K562 (cell line): ENCODE measurements around the gene CBLC. TPM values are rescaled to one million over a fixed set of nuclear protein-coding genes. Genes with fewer than 3 reads are reported as not detected.
A peak's percentile ranks its signal among the peaks of the same experiment; 100 is the strongest.

Experiments used
- COPS2 ChIP-seq: fragments of 450-650 bp; conservative IDR thresholded peaks from 2 replicates; pipeline ENCODE4 v1.6.1; 2016; ENCODE audit warnings: mild to moderate bottlenecking, moderate library complexity
- ETS2 ChIP-seq: IDR thresholded peaks from 2 replicates; pipeline ENCODE4 v1.6.1; 2016; ENCODE audit warnings: borderline replicate concordance, missing genetic modification characterization, mild to moderate bottlenecking, moderate library complexity, missing compliant biosample characterization; ENCODE audit not compliant: poor library complexity, severe bottlenecking
- FOXA3 ChIP-seq, 2 experiments: fragments of 450-650 bp in 1 of 2; sonication (generic) in 1 of 2; formaldehyde crosslinking; IDR thresholded peaks in 1 of 2; conservative IDR thresholded peaks in 1 of 2; 2 replicates each; pipeline versions ENCODE4 v1.4.0 to v1.8.0; 2020 to 2022; ENCODE audit warnings: mild to moderate bottlenecking in 2 of 2, missing genetic modification reagents in 1 of 2
- GATA2 ChIP-seq: sonication (generic); formaldehyde crosslinking; IDR thresholded peaks from 2 replicates; pipeline ENCODE4 v1.4.0; 2020; ENCODE audit warnings: mild to moderate bottlenecking, missing genetic modification reagents
- HMG20B ChIP-seq: fragments of 250-450 bp; sonication (Bioruptor Pico); IDR thresholded peaks from 2 replicates; pipeline ENCODE4 v1.5.0; 2021; ENCODE audit warnings: mild to moderate bottlenecking
- MLLT1 ChIP-seq, 2 experiments: fragments of 450-650 bp; IDR thresholded peaks; 2 replicates each; pipeline ENCODE4 v1.6.1; 2016
- NCOA2 ChIP-seq, 2 experiments: fragments of 450-650 bp; IDR thresholded peaks; 2 replicates each; pipeline ENCODE4 v1.6.1; 2018; ENCODE audit warnings: mild to moderate bottlenecking in 2 of 2, moderate library complexity in 1 of 2; ENCODE audit not compliant: partially characterized antibody in 2 of 2
- PHF8 ChIP-seq: fragments of 200-600 bp; sonication (generic); IDR thresholded peaks from 2 replicates; pipeline ENCODE4 v1.6.1; 2012; ENCODE audit warnings: mixed run types, mild to moderate bottlenecking, inconsistent platforms, low read length, moderate library complexity, borderline replicate concordance
- POLR2G ChIP-seq: fragments of 200-400 bp; formaldehyde crosslinking; IDR thresholded peaks from 2 replicates; pipeline ENCODE4 v1.6.1; 2017; ENCODE audit warnings: low read depth, mild to moderate bottlenecking, antibody characterized with exemption, low read length, moderate library complexity
- RBM39 ChIP-seq: fragments of 200-400 bp; formaldehyde crosslinking; optimal IDR thresholded peaks from 2 replicates; pipeline ENCODE3; 2018; ENCODE audit warnings: low read depth, low read length
- RNF2 ChIP-seq: sonication (generic); IDR thresholded peaks from 2 replicates; pipeline ENCODE4 v1.6.1; 2016
- SRSF1 ChIP-seq: fragments of 200-400 bp; formaldehyde crosslinking; IDR thresholded peaks from 2 replicates; pipeline ENCODE4 v1.6.1; 2017; ENCODE audit warnings: mild to moderate bottlenecking, low read depth, low read length, moderate library complexity
- TARDBP ChIP-seq: fragments of 450-650 bp; IDR thresholded peaks from 2 replicates; pipeline ENCODE4 v1.6.1; 2016
- TCF7 ChIP-seq: sonication (generic); IDR thresholded peaks from 2 replicates; pipeline ENCODE4 v1.6.1; 2016; ENCODE audit warnings: antibody characterized with exemption, borderline replicate concordance
- TRIM25 ChIP-seq: fragments of 450-650 bp; IDR thresholded peaks from 2 replicates; pipeline ENCODE4 v1.7.0; 2016; ENCODE audit warnings: borderline replicate concordance
- ZKSCAN1 ChIP-seq: fragments of 150-350 bp; IDR thresholded peaks from 2 replicates; pipeline ENCODE4 v1.6.1; 2016; ENCODE audit warnings: low read depth, low read length
- ZNF668 ChIP-seq: fragments of 250-450 bp; sonication (Bioruptor Pico); IDR thresholded peaks from 2 replicates; pipeline ENCODE4 v1.8.0; 2022; ENCODE audit warnings: mild to moderate bottlenecking, inconsistent platforms
- ZSCAN32 ChIP-seq: fragments of 450-650 bp; formaldehyde crosslinking; IDR thresholded peaks from 2 replicates; pipeline ENCODE4 v1.4.0; 2020; ENCODE audit warnings: mild to moderate bottlenecking, moderate library complexity
- polyA plus RNA-seq, 8 experiments: library from polyadenylated mRNA; depleted of rRNA in 4 of 8; stranded (reverse) in 5 of 8; unstranded in 3 of 8; fragments of >200 nt; fragmentation: Nextera tagmentation in 2 of 8; fragmentation: Illumina TruSeq in 1 of 8; extraction: Ambion mirVana in 2 of 8; extraction: Trizol in 1 of 8; gene quantifications; 2 replicates each; pipeline versions ENCODE4 v1.2.1 to v1.2.3, GENCODE V29; 2011 to 2014; ENCODE audit warnings: inconsistent platforms in 1 of 8, missing spikeins in 1 of 8
- total RNA-seq, 7 experiments: library from RNA; depleted of rRNA in 6 of 7; stranded (reverse); fragments of >200 nt in 6 of 7; fragmentation: Illumina TruSeq in 2 of 7; extraction: Trizol in 2 of 7; gene quantifications; 2 replicates each; pipeline versions ENCODE4 v1.2.1 to v1.2.3, GENCODE V29; 2011 to 2021; ENCODE audit warnings: low replicate concordance in 1 of 7
- TF ChIP-seq, protein P1 (sequence below): sonication (generic); formaldehyde crosslinking; IDR thresholded peaks from 2 replicates; pipeline ENCODE4 v1.8.1; 2022; ENCODE audit warnings: missing genetic modification reagents
- TF ChIP-seq, protein P2 (sequence below): sonication (generic); formaldehyde crosslinking; IDR thresholded peaks from 2 replicates; pipeline ENCODE4 v1.8.1; 2023; ENCODE audit warnings: mild to moderate bottlenecking, missing genetic modification reagents
- TF ChIP-seq, protein P3 (sequence below): fragments of 450-650 bp; IDR thresholded peaks from 2 replicates; pipeline ENCODE4 v1.6.1; 2016

Gene CBLC
- total and polyA plus RNA-seq, 9 of the 15 experiments (the other 6 are each of a cell fraction or from before 2014, with no cell fraction given), result 0.09 TPM; not detected in 8

DNA sequence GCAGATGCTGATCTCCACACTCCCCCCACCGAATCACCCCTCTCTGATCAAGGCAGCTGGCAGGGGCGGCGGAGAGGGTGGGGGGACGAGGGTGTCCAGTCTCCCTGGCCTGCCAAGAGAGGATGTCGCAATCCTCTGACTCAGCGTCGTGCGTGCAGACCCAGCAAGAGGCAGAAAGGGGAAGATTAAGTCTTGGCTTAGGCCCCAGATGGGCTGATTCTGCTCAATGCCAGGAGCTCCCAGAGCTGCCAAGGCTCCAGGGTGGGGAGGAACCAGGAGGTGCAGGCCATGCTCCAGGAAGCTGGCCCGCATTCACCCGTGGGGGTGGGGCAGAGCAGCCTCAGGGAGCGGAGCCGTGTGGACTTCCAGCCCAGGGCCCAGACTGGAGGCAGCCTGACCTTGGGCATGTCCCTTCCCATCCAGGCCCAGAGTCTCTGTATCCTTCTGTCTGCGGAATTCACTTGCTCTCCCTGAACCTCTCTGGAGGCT, 35.8 kb upstream of the CBLC start (continued):
- TF ChIP-seq, protein P1, sequence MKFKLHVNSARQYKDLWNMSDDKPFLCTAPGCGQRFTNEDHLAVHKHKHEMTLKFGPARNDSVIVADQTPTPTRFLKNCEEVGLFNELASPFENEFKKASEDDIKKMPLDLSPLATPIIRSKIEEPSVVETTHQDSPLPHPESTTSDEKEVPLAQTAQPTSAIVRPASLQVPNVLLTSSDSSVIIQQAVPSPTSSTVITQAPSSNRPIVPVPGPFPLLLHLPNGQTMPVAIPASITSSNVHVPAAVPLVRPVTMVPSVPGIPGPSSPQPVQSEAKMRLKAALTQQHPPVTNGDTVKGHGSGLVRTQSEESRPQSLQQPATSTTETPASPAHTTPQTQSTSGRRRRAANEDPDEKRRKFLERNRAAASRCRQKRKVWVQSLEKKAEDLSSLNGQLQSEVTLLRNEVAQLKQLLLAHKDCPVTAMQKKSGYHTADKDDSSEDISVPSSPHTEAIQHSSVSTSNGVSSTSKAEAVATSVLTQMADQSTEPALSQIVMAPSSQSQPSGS (CRISPR knock-in tag), result no peak
- TF ChIP-seq, protein P2, sequence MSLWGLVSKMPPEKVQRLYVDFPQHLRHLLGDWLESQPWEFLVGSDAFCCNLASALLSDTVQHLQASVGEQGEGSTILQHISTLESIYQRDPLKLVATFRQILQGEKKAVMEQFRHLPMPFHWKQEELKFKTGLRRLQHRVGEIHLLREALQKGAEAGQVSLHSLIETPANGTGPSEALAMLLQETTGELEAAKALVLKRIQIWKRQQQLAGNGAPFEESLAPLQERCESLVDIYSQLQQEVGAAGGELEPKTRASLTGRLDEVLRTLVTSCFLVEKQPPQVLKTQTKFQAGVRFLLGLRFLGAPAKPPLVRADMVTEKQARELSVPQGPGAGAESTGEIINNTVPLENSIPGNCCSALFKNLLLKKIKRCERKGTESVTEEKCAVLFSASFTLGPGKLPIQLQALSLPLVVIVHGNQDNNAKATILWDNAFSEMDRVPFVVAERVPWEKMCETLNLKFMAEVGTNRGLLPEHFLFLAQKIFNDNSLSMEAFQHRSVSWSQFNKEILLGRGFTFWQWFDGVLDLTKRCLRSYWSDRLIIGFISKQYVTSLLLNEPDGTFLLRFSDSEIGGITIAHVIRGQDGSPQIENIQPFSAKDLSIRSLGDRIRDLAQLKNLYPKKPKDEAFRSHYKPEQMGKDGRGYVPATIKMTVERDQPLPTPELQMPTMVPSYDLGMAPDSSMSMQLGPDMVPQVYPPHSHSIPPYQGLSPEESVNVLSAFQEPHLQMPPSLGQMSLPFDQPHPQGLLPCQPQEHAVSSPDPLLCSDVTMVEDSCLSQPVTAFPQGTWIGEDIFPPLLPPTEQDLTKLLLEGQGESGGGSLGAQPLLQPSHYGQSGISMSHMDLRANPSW (CRISPR knock-in tag), result no peak
- no peak for TF ChIP-seq MLLT1 (IDR thresholded peaks at IDR 0.05)
- no peak for TF ChIP-seq TARDBP
- no peak for TF ChIP-seq TCF7
- no peak for TF ChIP-seq NCOA2 (IDR thresholded peaks at IDR 0.05; ENCODE audit: partially characterized antibody in 2 of 2)
- no peak for TF ChIP-seq RBM39
- peak; percentile 33; the same call in 1 of the 2 replicates for TF ChIP-seq PHF8
- TF ChIP-seq RNF2, result 0 out of 2 replicates have a peak, but pooled peaks have one; percentile 66
- TF ChIP-seq TRIM25, result no peak
- peak; percentile 71 for TF ChIP-seq POLR2G
- TF ChIP-seq ZNF668, result no peak
- TF ChIP-seq COPS2, result no peak
- no peak for TF ChIP-seq SRSF1
- no peak for TF ChIP-seq ZSCAN32
- 0 out of 2 replicates have a peak, but pooled peaks have one; percentile 7 for TF ChIP-seq ZKSCAN1
- TF ChIP-seq FOXA3 (CRISPR knock-in tag; conservative IDR thresholded peaks at IDR 0.05 in 1 of 2, IDR thresholded peaks at IDR 0.05 in 1 of 2), result no peak
- TF ChIP-seq, protein P3, sequence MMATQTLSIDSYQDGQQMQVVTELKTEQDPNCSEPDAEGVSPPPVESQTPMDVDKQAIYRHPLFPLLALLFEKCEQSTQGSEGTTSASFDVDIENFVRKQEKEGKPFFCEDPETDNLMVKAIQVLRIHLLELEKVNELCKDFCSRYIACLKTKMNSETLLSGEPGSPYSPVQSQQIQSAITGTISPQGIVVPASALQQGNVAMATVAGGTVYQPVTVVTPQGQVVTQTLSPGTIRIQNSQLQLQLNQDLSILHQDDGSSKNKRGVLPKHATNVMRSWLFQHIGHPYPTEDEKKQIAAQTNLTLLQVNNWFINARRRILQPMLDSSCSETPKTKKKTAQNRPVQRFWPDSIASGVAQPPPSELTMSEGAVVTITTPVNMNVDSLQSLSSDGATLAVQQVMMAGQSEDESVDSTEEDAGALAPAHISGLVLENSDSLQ, result no peak
- no peak for TF ChIP-seq ETS2
- no peak for TF ChIP-seq HMG20B
- TF ChIP-seq GATA2, result peak; percentile 52; the same call in 1 of the 2 replicates
